HepG2 (cell line): Measurements from ENCODE around the gene NUP214. TPM values are rescaled to one million over a fixed set of nuclear protein-coding genes. Genes with fewer than 3 reads are reported as not detected.

Experiments used
- BRF2 ChIP-seq: sonication (generic); formaldehyde crosslinking; IDR thresholded peaks from 2 replicates; pipeline ENCODE4 v1.8.1; 2022; ENCODE audit warnings: mild to moderate bottlenecking, missing genetic modification reagents
- CBX5 ChIP-seq: sonication (generic); formaldehyde crosslinking; IDR thresholded peaks from 2 replicates; pipeline ENCODE4 v1.4.0; 2020; ENCODE audit warnings: missing genetic modification reagents, borderline replicate concordance
- CENPX ChIP-seq: sonication (generic); formaldehyde crosslinking; IDR thresholded peaks from 2 replicates; pipeline ENCODE4 v1.9.0; 2021; ENCODE audit warnings: mild to moderate bottlenecking, missing genetic modification reagents, moderate library complexity
- GLI4 ChIP-seq: sonication (generic); formaldehyde crosslinking; IDR thresholded peaks from 2 replicates; pipeline ENCODE4 v1.5.1; 2020; ENCODE audit warnings: missing genetic modification reagents, mild to moderate bottlenecking, moderate library complexity, borderline replicate concordance
- HCFC1 ChIP-seq: fragments of 150-350 bp; IDR thresholded peaks from 2 replicates; pipeline ENCODE4 v1.6.1; 2014; ENCODE audit warnings: low read depth, low read length
- HOXA5 ChIP-seq: sonication (generic); formaldehyde crosslinking; IDR thresholded peaks from 2 replicates; pipeline ENCODE4 v1.4.0; 2020; ENCODE audit warnings: missing genetic modification reagents
- MIER2 ChIP-seq: IDR thresholded peaks from 2 replicates; pipeline ENCODE4 v1.6.1; 2016; ENCODE audit warnings: missing biosample characterization, missing genetic modification reagents
- NCOA2 ChIP-seq: sonication (generic); formaldehyde crosslinking; IDR thresholded peaks from 2 replicates; pipeline ENCODE4 v1.8.0; 2022; ENCODE audit warnings: inconsistent platforms
- PBX3 ChIP-seq: sonication (generic); formaldehyde crosslinking; IDR thresholded peaks from 2 replicates; pipeline ENCODE4 v1.8.1; 2023; ENCODE audit warnings: missing genetic modification reagents, inconsistent platforms, borderline replicate concordance
- RAD21 ChIP-seq: fragments of 450-650 bp; formaldehyde crosslinking; IDR thresholded peaks from 2 replicates; pipeline ENCODE4 v1.5.0; 2020; ENCODE audit warnings: mild to moderate bottlenecking
- SCMH1 ChIP-seq: sonication (generic); formaldehyde crosslinking; IDR thresholded peaks from 2 replicates; pipeline ENCODE4 v1.9.0; 2021; ENCODE audit warnings: missing genetic modification reagents, mild to moderate bottlenecking, borderline replicate concordance
- SIN3B ChIP-seq: fragments of 150-350 bp; IDR thresholded peaks from 2 replicates; pipeline ENCODE4 v1.6.1; 2014; ENCODE audit warnings: low read length
- SMAD1 ChIP-seq: sonication (generic); formaldehyde crosslinking; IDR thresholded peaks from 2 replicates; pipeline ENCODE4 v1.4.0; 2020; ENCODE audit warnings: missing genetic modification reagents, low read depth, mild to moderate bottlenecking, borderline replicate concordance
- SRSF1 ChIP-seq: fragments of 200-400 bp; formaldehyde crosslinking; optimal IDR thresholded peaks from 2 replicates; pipeline ENCODE3; 2017; ENCODE audit warnings: mild to moderate bottlenecking, low read depth, low read length, moderate library complexity
- SRSF9 ChIP-seq: fragments of 200-400 bp; formaldehyde crosslinking; IDR thresholded peaks from 2 replicates; pipeline ENCODE4 v1.6.1; 2018; ENCODE audit warnings: borderline replicate concordance, mild to moderate bottlenecking, low read depth, low read length; ENCODE audit not compliant: insufficient read depth, poor library complexity, severe bottlenecking
- SSRP1 ChIP-seq: IDR thresholded peaks from 2 replicates; pipeline ENCODE4 v1.6.1; 2016; ENCODE audit warnings: control low read depth
- ZNF138 ChIP-seq: sonication (generic); formaldehyde crosslinking; IDR thresholded peaks from 2 replicates; pipeline ENCODE4 v1.5.0; 2020; ENCODE audit warnings: mild to moderate bottlenecking, low read depth, missing genetic modification reagents
- ZNF552 ChIP-seq: sonication (generic); formaldehyde crosslinking; IDR thresholded peaks from 2 replicates; pipeline ENCODE4 v1.9.0; 2022; ENCODE audit warnings: missing genetic modification reagents, mild to moderate bottlenecking, borderline replicate concordance
- ZNF576 ChIP-seq: sonication (generic); formaldehyde crosslinking; IDR thresholded peaks from 2 replicates; pipeline ENCODE4 v1.4.0; 2020; ENCODE audit warnings: mild to moderate bottlenecking, missing genetic modification reagents
- ZNF710 ChIP-seq: sonication (generic); formaldehyde crosslinking; IDR thresholded peaks from 2 replicates; pipeline ENCODE4 v1.5.0; 2020; ENCODE audit warnings: mild to moderate bottlenecking, missing genetic modification reagents, borderline replicate concordance
- ZXDC ChIP-seq: sonication (generic); formaldehyde crosslinking; IDR thresholded peaks from 2 replicates; pipeline ENCODE4 v1.5.0; 2020; ENCODE audit warnings: mild to moderate bottlenecking, missing genetic modification reagents
- polyA plus RNA-seq, 8 experiments: library from polyadenylated mRNA; depleted of rRNA in 3 of 8; stranded (reverse) in 7 of 8; unstranded in 1 of 8; fragments of >200 nt; fragmentation: Illumina TruSeq in 4 of 8; extraction: Trizol in 4 of 8; gene quantifications; 2 replicates each; pipeline versions ENCODE4 v1.2.1 to v1.2.3, GENCODE V29; 2011 to 2016; ENCODE audit warnings: low read depth in 4 of 8, missing spikeins in 1 of 8, mixed read lengths in 1 of 8; ENCODE audit not compliant: insufficient read depth in 1 of 8
- total RNA-seq, 5 experiments: library from RNA; depleted of rRNA; stranded (reverse); fragments of >200 nt; fragmentation: Illumina TruSeq; extraction: Trizol; gene quantifications; 2 replicates each; pipeline ENCODE4 v1.2.3, GENCODE V29; 2016; ENCODE audit warnings: low read depth in 1 of 5

Gene NUP214
- total and polyA plus RNA-seq, 2 of the 13 experiments (the other 11 are each of a cell fraction or from before 2014, with no cell fraction given), result 8.4 to 16.0 TPM

- TF ChIP-seq ZNF552 (CRISPR knock-in tag), result peak; percentile 25; the same call in 1 of the 2 replicates
- TF ChIP-seq SCMH1, result no peak
- TF ChIP-seq RAD21 (CRISPR knock-in tag), result peak; percentile 39; the same call in 1 of the 2 replicates
- TF ChIP-seq BRF2, result no peak
- TF ChIP-seq NCOA2 (CRISPR knock-in tag), result peak; percentile 53; the same call in 1 of the 2 replicates
- peak; percentile 83; the same call in 1 of the 2 replicates for TF ChIP-seq ZNF138 (CRISPR knock-in tag)
- 0 out of 2 replicates have a peak, but pooled peaks have one; percentile 36 for TF ChIP-seq ZNF576 (CRISPR knock-in tag)
- no peak; the same call in 1 of the 2 replicates for TF ChIP-seq MIER2 (CRISPR knock-in tag)
- TF ChIP-seq GLI4 (CRISPR knock-in tag), result no peak; the same call in 1 of the 2 replicates
- no peak for TF ChIP-seq PBX3 (CRISPR knock-in tag)
- TF ChIP-seq CBX5, result peak; percentile 72; the same call in 1 of the 2 replicates
- no peak for TF ChIP-seq HOXA5 (CRISPR knock-in tag)
- peak; percentile 85 for TF ChIP-seq SRSF1
- TF ChIP-seq HCFC1, result peak; percentile 91
- TF ChIP-seq SIN3B, result peak; percentile 99
- TF ChIP-seq ZXDC (CRISPR knock-in tag), result no peak
- peak; percentile 85; the same call in 1 of the 2 replicates for TF ChIP-seq SMAD1
- 0 out of 2 replicates have a peak, but pooled peaks have one; percentile 62 for TF ChIP-seq ZNF710 (CRISPR knock-in tag)
- TF ChIP-seq SSRP1 (CRISPR knock-in tag), result peak; percentile 26
- no peak for TF ChIP-seq SRSF9
- TF ChIP-seq CENPX (CRISPR knock-in tag), result no peak
Measured at GRCh38 chr9:131125288-131126058, at the start of gene NUP214 (continued).
